IMR-90 (cell line): ENCODE measurements around the gene CUTC. TPM values are rescaled to one million over a fixed set of nuclear protein-coding genes. Genes with fewer than 3 reads are reported as not detected.

Experiments used
- ATAC-seq: fragments of 200-7000 bp; cut with Tn5 transposase; 2 replicates; pipeline ENCODE4 v1.9.1; 2020; ENCODE audit warnings: low read depth, mild to moderate bottlenecking, moderate library complexity
- BruUV-seq: library from RNA; stranded (reverse); fragments of 400-500 nt; replicated peaks from 2 replicates; lab custom pipeline; 2021; lab: Mats Ljungman, UMichigan
- CTCF ChIA-PET: fragments of 300-600 bp; formaldehyde crosslinking; extraction: SDS; loops from one replicate; lab custom pipeline; 2021; ENCODE audit warnings: antibody characterized with exemption; lab: Yijun Ruan, JAX
- POLR2A ChIA-PET: fragments of 300-600 bp; sonication (Branson Sonifier 250); formaldehyde crosslinking; loops from one replicate; lab custom pipeline; 2022; ENCODE audit warnings: antibody characterized with exemption; ENCODE audit not compliant: unreplicated experiment; lab: Charles Lee
- DNase-seq: peaks from one replicate; pipeline ENCODE4 v3.0.0; 2013
- H2AFZ ChIP-seq: replicated peaks from 2 replicates; pipeline ENCODE3; 2013; ENCODE audit warnings: low read length, mild to moderate bottlenecking; ENCODE audit not compliant: poor library complexity
- H2AK5ac ChIP-seq: 2 replicates; pipeline ENCODE4 v1.6.1; 2013; ENCODE audit warnings: low read depth, low read length, inconsistent platforms
- H2AK9ac ChIP-seq: replicated peaks from 2 replicates; pipeline ENCODE3; 2013; ENCODE audit warnings: mild to moderate bottlenecking, low read depth, low read length, moderate library complexity; ENCODE audit not compliant: poor library complexity
- H2BK120ac ChIP-seq: 2 replicates; pipeline ENCODE4 v1.6.1; 2013; ENCODE audit warnings: low read depth, low read length, inconsistent platforms
- H2BK15ac ChIP-seq: 3 replicates; pipeline ENCODE4 v1.6.1; 2013; ENCODE audit warnings: low read depth, low read length, inconsistent platforms
- H2BK20ac ChIP-seq: 2 replicates; pipeline ENCODE4 v1.6.1; 2013; ENCODE audit warnings: low read depth, mild to moderate bottlenecking, inconsistent platforms, low read length, moderate library complexity
- H2BK5ac ChIP-seq: 2 replicates; pipeline ENCODE4 v1.6.1; 2013; ENCODE audit warnings: mild to moderate bottlenecking, low read depth, low read length, inconsistent platforms; ENCODE audit not compliant: poor library complexity, severe bottlenecking
- H3K14ac ChIP-seq: replicated peaks from 2 replicates; pipeline ENCODE4 v1.6.1; 2013; ENCODE audit warnings: low read depth, low read length, inconsistent platforms
- H3K18ac ChIP-seq: 2 replicates; pipeline ENCODE4 v1.6.1; 2013; ENCODE audit warnings: low read depth, low read length, control low read depth
- H3K23ac ChIP-seq: 2 replicates; pipeline ENCODE4 v1.6.1; 2013; ENCODE audit warnings: low read depth, low read length, inconsistent platforms
- H3K27ac ChIP-seq: 2 replicates; pipeline ENCODE4 v1.5.1; 2013; ENCODE audit warnings: mild to moderate bottlenecking, control low read depth, low read length; ENCODE audit not compliant: insufficient read depth
- H3K27me3 ChIP-seq: 2 replicates; pipeline ENCODE4 v1.6.1; 2013; ENCODE audit warnings: low read length; ENCODE audit not compliant: control insufficient read depth, insufficient read depth
- H3K36me3 ChIP-seq: 2 replicates; pipeline ENCODE4 v1.6.1; 2013; ENCODE audit warnings: low read length, mixed read lengths; ENCODE audit not compliant: control insufficient read depth, insufficient read depth
- H3K4ac ChIP-seq: 2 replicates; pipeline ENCODE4 v1.6.1; 2013; ENCODE audit warnings: low read depth, low read length, inconsistent platforms
- H3K4me1 ChIP-seq: 2 replicates; pipeline ENCODE4 v1.6.1; 2013; ENCODE audit warnings: low read length, mixed read lengths; ENCODE audit not compliant: control insufficient read depth, insufficient read depth
- H3K4me2 ChIP-seq: 2 replicates; pipeline ENCODE4 v1.6.1; 2013; ENCODE audit warnings: low read depth, mild to moderate bottlenecking, control low read depth, low read length, moderate library complexity
- H3K4me3 ChIP-seq: 2 replicates; pipeline ENCODE4 v1.5.1; 2013; ENCODE audit warnings: low read depth, mild to moderate bottlenecking, control low read depth, low read length, moderate library complexity; ENCODE audit not compliant: insufficient read depth
- H3K56ac ChIP-seq: 2 replicates; pipeline ENCODE4 v1.6.1; 2013; ENCODE audit warnings: low read length, inconsistent platforms; ENCODE audit not compliant: insufficient read depth; ENCODE audit errors: extremely low read depth
- H3K79me1 ChIP-seq, 2 experiments: 2 replicates each; pipeline ENCODE4 v1.6.1; 2013; ENCODE audit warnings: low read length in 2 of 2, inconsistent platforms in 1 of 2, low read depth in 1 of 2
- H3K9ac ChIP-seq: 2 replicates; pipeline ENCODE4 v1.6.1; 2013; ENCODE audit warnings: low read depth, low read length, control low read depth
- H3K9me1 ChIP-seq: 2 replicates; pipeline ENCODE4 v1.6.1; 2013; ENCODE audit warnings: low read length, inconsistent platforms; ENCODE audit not compliant: insufficient read depth
- H3K9me3 ChIP-seq: 2 replicates; pipeline ENCODE4 v1.6.1; 2013; ENCODE audit warnings: low read length; ENCODE audit not compliant: control insufficient read depth, insufficient read depth
- H4K20me1 ChIP-seq: 2 replicates; pipeline ENCODE4 v1.6.1; 2013; ENCODE audit warnings: low read length, inconsistent platforms; ENCODE audit not compliant: insufficient read depth
- H4K5ac ChIP-seq: 2 replicates; pipeline ENCODE4 v1.6.1; 2013; ENCODE audit warnings: mild to moderate bottlenecking, low read depth, low read length, control low read depth
- H4K8ac ChIP-seq, 2 experiments: 2 replicates each; pipeline ENCODE4 v1.6.1; 2013; ENCODE audit warnings: low read depth in 2 of 2, low read length in 2 of 2, control low read depth in 1 of 2, inconsistent platforms in 1 of 2
- H4K91ac ChIP-seq: 2 replicates; pipeline ENCODE4 v1.6.1; 2013; ENCODE audit warnings: low read depth, low read length, inconsistent platforms; ENCODE audit not compliant: insufficient read depth
- NFE2L2 ChIP-seq: fragments of 150-350 bp; IDR thresholded peaks from 2 replicates; pipeline ENCODE4 v1.6.1; 2016; ENCODE audit warnings: low read depth, mild to moderate bottlenecking, low read length
- WGBS, 2 experiments: methylation state at CpG; one replicate each; pipeline versions ENCODE4 v1.1.5 to v1.1.7; 2013; ENCODE audit warnings: missing lambda C conversion rate in 2 of 2; ENCODE audit not compliant: insufficient read length in 1 of 2; ENCODE audit errors: extremely low coverage in 2 of 2; 5-methylcytosine and 5-hydroxymethylcytosine counted together
- dilution Hi-C: fragments of 300-500 bp; cut with HindIII; formaldehyde crosslinking; loops from one replicate; pipeline ENCODE4 v1.14.3; 2018; ENCODE audit warnings: low sequenced_read_pairs; ENCODE audit not compliant: unreplicated experiment
- in situ Hi-C: fragments of 300-500 bp; cut with MboI; formaldehyde crosslinking; loops from 3 replicates; pipeline ENCODE4 v1.14.3; 2019; ENCODE audit warnings: low sequenced_read_pairs, inconsistent platforms, mixed read lengths
- intact Hi-C: fragments of 100-400 bp; cut with micrococcal nuclease; formaldehyde crosslinking; loops from 2 replicates; pipeline ENCODE4 v1.10.0; 2022
- polyA plus RNA-seq, 3 experiments: library from polyadenylated mRNA; depleted of rRNA; stranded (reverse); fragments of >200 nt; gene quantifications; 2 replicates each; pipeline ENCODE4 v1.2.3, GENCODE V29; 2012; ENCODE audit warnings: low replicate concordance in 1 of 3
- total RNA-seq: library from RNA; depleted of rRNA; stranded (reverse); fragments of >200 nt; gene quantifications from 2 replicates; pipeline ENCODE4 v1.2.3, GENCODE V29; 2012

CUTC gene
- total and polyA plus RNA-seq, 2 of the 4 experiments (the other 2 are of a cell fraction) = 7.0 to 10.2 TPM

DNA sequence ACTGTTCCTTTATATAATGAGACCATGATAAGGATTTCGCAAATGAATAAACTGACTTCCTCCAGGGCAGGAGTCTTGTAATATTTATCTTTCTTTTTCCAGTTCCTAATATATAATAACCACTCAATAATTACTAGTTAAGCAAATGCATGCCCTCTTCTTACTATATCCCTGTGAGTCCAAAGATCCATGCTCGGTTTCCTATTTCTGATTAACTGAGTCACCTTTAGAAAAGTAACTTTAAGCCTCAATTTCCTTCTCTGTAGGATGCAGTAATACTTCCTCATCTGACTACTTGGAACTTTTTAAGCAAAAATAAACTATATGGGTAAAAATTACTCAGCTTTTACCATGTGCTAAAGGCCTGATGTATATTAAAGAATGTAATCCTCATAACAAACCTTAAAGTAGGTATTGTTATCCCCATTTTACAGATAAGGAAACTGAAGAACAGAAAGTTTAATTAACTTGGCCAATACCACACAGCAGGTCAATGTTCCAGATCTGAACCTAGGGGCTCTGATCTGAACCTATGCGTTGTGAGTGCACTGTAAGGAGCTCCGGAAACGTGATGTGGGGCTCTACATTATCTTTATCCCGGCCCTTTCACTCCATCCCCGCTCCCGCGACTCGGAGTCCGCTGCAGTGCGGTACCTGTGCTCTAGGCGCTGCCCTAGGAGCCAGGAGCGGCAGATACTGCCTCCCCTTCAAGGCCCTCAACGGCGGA, 565 bp upstream of the CUTC start:
- peak overlapping the region; percentile 93 for H4K5ac ChIP-seq
- no peaks in the 10 kb centered on the region for H4K20me1 ChIP-seq
- POLR2A ChIA-PET = no interaction called here
- peak overlapping the region; percentile 87 for H4K91ac ChIP-seq
- H2AK5ac ChIP-seq = peak overlapping the region; percentile 92
- no peaks in the 10 kb centered on the region for H3K27me3 ChIP-seq
- no peaks in the 10 kb centered on the region for H3K9me3 ChIP-seq
- peaks cover 2% of the 10 kb centered on the region; the same call in 1 of the 2 replicates for H3K4me1 ChIP-seq
- no peak overlapping the region for H2BK15ac ChIP-seq
- H3K4me2 ChIP-seq = peak overlapping the region; percentile 90
- H3K36me3 ChIP-seq = peaks cover 12% of the 10 kb centered on the region
- TSS peak; percentile 85 for BruUV-seq
- H2BK120ac ChIP-seq = 0 out of 2 replicates have a peak overlapping the region, but pooled peaks have one; percentile 50
- CTCF ChIA-PET = interaction anchor here (1.2 kb wide), 1 partner anchor 10 kb away, joined by 3 read pairs; no protein-coding TSS in a partner anchor
- peaks cover 23 to 41% of the 10 kb centered on the region in 2 experiments; a peak in 3 of 4 replicates for H3K79me1 ChIP-seq
- TF ChIP-seq NFE2L2 = no peak
- peak overlapping the region; percentile 85 to 98 for H4K8ac ChIP-seq
- H3K56ac ChIP-seq = peak overlapping the region; percentile 90
- peak overlapping the region; percentile 36 for H3K18ac ChIP-seq
- intact Hi-C loops (loop anchor here (1.0 to 10.0 kb wide), 5 partner anchors 51 to 453 kb away; partner anchors contain the start of genes ABCC2 and ERLIN1), in situ Hi-C loops (no loop called here), dilution Hi-C loops (no loop called here)
- H2AK9ac ChIP-seq = peak overlapping the region; percentile 85
- peak overlapping the region; percentile 95 for H3K14ac ChIP-seq
- H3K9me1 ChIP-seq = no peaks in the 10 kb centered on the region
- peak overlapping the region; percentile 91 for H3K4ac ChIP-seq
- H3K23ac ChIP-seq = peak overlapping the region; percentile 68
- peak overlapping the region; percentile 69 for H3K4me3 ChIP-seq
- peak overlapping the region; percentile 99 for H3K9ac ChIP-seq
- H3K27ac ChIP-seq = peak overlapping the region; percentile 96
- no peak overlapping the region for H2BK20ac ChIP-seq
- peak overlapping the region; percentile 88 for H2BK5ac ChIP-seq
- no peak for DNase-seq
- H2AFZ ChIP-seq = peak overlapping the region; percentile 93
- ATAC-seq = peak; percentile 51
- 0% methylated on average over 9 of the region's 16 CpGs; no CpG with 5 or more reads in 1 of the 2 experiments for WGBS, 2 experiments
